GM18909 (cell line): ENCODE measurements around the gene SOD3.

Experiments
- ATAC-seq: cut with Tn5 transposase; IDR thresholded peaks from one replicate; pipeline ENCODE4 v1.9.1; 2021; ENCODE audit warnings: mild to moderate bottlenecking; ENCODE audit not compliant: unreplicated experiment, poor library complexity

SOD3 gene

DNA sequence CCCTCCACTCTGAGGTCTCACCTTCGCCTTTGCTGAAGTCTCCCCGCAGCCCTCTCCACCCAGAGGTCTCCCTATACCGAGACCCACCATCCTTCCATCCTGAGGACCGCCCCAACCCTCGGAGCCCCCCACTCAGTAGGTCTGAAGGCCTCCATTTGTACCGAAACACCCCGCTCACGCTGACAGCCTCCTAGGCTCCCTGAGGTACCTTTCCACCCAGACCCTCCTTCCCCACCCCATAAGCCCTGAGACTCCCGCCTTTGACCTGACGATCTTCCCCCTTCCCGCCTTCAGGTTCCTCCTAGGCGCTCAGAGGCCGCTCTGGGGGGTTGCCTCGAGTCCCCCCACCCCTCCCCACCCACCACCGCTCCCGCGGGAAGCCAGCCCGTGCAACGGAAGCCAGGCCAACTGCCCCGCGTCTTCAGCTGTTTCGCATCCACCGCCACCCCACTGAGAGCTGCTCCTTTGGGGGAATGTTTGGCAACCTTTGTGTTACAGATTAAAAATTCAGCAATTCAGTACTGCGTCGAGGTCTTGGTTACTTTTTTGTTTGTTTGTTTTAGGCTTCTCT is 5.0 kb downstream of the SOD3 start:
- no peak for ATAC-seq

GRCh38 chr4:24801136-24801855 is 5.9 kb downstream of the SOD3 start:
- ATAC-seq: no peak

- ATAC-seq: no peak
These were observed 7.3 kb downstream of the SOD3 start for GRCh38 chr4:24802648-24803047.

DNA sequence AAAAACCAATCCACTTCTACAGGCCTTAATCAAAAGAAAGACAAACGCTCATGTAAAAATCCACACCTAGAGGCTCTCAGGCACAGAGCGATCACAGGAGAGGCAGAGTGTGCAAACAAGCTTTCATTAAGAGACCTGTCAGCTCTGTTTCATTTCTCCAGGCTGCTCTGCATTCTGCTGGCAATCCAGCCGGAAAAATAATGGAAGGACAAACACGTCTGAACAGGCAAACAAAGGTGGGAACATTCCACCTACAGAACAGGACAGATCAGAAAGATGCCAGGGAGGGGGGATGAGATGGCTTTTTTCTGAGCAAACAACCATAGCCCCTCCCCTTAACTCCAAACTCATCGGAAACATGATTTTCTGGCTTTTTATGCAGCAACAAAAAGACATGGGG is 9.7 kb downstream of the SOD3 start:
- ATAC-seq: no peak

- no peak for ATAC-seq
These were observed 10.2 kb downstream of the SOD3 start for GRCh38 chr4:24805566-24805965.

GRCh38 chr4:24806206-24806990 is 11.0 kb downstream of the SOD3 start:
- ATAC-seq: no peak

GRCh38 chr4:24807611-24808010 is 12.2 kb downstream of the SOD3 start:
- no peak for ATAC-seq

DNA sequence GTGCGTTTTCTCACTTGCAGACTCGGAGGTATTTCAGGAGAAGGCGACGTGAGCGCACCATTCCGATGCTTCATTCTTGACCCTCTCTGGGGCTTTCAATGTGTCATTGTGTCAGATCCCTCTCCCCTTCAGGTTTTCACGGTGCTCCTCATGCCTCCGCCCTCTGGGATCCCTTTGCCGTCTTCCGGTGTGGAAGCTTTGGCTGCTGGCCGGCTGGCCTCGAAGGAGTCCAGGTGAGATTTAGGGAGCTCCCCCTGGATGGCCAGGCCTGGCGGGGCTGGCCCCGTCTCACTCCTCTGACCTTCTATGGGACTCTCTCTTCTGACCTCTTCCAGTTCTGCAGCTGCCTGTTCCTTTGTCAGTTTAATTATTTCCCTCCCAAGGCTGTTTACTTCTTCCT is 12.9 kb downstream of the SOD3 start:
- no peak for ATAC-seq

DNA sequence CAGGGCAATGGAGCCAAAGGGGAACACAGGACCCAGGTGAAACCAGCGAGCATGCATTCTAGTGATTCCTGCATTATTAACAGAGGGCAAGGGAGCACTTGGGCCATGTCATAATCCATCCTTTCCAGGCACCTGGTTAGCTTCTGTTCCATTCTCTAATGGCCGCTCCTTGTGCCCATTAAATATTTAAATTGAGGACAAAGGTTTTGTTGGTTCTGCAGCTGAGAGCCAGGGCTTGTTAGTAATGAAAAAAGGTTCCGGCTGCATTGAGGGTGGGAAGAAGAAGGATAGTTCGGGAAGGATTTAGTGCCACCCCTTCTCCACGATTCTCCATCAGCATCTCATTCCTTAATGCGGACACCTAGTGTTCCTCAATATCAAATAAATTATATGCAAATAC is 13.6 kb downstream of the SOD3 start:
- ATAC-seq: no peak

- no peak for ATAC-seq
These were observed 14.0 kb downstream of the SOD3 start for GRCh38 chr4:24809376-24809775.

GRCh38 chr4:24809815-24810405 is 14.5 kb downstream of the SOD3 start:
- no peak for ATAC-seq

DNA sequence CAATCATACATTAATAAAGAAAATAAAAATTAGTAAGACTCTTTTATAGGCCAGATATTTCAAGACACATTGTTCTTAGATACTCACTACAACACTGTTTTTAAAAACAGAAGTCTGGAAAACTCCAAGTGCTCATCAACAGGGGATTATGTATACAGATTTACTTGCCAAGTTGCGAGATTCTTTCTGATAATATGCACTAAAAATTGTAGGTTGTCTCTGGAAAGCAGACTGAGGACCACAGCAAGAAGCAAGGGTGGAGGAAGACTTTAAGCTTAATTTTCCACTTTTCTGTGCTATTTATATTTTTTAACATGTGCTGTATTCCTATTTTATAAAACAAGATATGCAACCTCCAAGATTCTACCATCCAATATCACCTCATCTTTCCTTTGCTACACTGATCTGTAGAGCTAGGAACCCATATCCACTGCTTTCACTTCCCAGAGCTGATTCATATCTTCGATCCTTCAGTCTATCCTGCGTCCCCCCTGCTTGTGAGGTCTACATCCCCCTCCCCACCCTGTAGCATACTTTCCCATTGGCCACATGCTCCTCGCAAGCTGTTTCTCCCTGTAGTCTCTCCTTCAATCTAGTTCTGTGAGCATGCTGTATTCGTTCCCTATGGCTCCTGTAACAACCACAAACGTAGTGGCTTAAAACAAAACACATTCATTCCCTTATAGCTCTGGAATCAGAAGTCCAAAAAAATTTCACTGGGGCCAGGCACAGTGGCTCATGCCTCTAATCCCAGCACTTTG is 15.7 kb downstream of the SOD3 start:
- ATAC-seq: no peak

DNA sequence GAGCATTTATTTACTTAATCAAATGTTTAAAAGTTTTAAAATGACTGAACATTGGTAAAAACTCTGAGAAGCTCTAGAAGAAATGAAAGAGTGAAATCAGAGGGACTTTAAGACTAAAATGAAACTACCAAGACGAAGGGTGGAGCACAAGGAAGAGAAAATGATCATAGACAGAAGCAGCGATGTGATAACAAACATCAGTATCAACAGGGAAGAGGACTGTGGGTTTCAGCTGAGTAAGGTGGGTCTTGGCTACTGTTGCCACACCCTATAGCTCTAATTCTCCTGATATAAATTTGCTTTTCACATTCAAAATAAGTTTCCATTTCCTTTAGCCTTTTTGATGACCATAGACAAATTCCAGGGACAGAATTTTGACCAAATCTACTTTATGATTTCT is 18.4 kb downstream of the SOD3 start:
- ATAC-seq: no peak

DNA sequence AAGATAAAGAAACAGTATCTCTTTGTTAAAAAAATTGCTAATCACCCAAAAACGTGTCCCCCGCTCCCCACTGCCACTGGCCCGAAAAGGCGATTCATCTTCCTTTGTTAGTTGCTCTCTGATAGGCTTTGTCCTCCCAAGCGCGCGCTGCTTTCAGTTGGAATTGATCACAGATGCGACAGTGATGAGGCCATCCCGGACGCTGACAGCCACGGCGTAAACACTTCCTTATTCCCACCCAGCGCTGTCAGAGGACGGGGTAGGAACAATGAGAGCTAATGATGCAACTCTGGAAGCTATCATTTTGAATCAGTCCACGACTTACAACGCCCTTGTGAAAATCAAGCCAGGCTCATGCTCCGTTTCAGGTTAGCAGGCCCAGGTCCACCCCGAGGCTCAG is 21.4 kb downstream of the SOD3 start:
- no peak for ATAC-seq

GRCh38 chr4:24820541-24820940 is 25.2 kb downstream of the SOD3 start:
- no peak for ATAC-seq

- ATAC-seq: no peak
These were observed 29.3 kb downstream of the SOD3 start for GRCh38 chr4:24824720-24825119.

- ATAC-seq: no peak
These were observed 36.3 kb downstream of the SOD3 start for GRCh38 chr4:24831637-24832036.

- no peak for ATAC-seq
These were observed 40.3 kb downstream of the SOD3 start for GRCh38 chr4:24835696-24836095.

DNA sequence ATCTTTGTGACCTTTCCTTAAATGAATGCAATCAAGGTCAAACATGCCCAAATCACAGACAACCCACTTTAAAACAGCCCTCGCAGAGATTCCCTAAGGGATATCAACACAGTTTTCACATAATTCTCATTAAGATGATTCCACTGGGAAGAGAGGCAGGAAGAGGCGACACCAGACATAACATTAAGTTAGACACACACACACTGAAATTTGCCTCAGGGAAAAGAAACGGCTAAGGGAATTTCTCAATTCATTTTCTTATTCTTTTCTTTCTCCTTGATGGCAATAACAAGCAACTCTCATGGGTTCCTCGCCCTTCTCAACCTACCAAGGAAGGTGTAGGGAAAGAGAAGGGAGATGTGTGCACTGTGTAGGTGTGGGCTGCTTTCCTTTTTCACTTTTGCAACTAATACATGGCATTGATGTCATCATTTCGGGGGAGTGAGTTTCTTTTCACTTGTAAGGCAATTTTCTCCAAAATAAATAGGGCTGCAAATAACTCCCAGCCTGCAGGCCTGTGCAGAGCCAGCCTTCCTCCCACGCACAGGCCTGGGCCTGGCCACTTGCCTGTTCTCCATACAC is 41.4 kb downstream of the SOD3 start:
- no peak for ATAC-seq

- no peak for ATAC-seq
These were observed 42.0 kb downstream of the SOD3 start for GRCh38 chr4:24837336-24837735.
